GM19025 (cell line): ENCODE results near the gene KLF13.

Source experiments
- ATAC-seq: cut with Tn5 transposase; IDR thresholded peaks from one replicate; pipeline ENCODE4 v1.9.1; 2021; ENCODE audit warnings: mild to moderate bottlenecking, low read depth, moderate library complexity; ENCODE audit not compliant: unreplicated experiment

Gene KLF13

GRCh38 chr15:31377030-31377429, 50.4 kb downstream of the KLF13 start:
- no peak for ATAC-seq

GRCh38 chr15:31378363-31378903, 51.8 kb downstream of the KLF13 start:
- no peak for ATAC-seq

- ATAC-seq = no peak
These were observed 52.4 kb downstream of the KLF13 start for GRCh38 chr15:31379042-31379441.

- ATAC-seq = no peak
These were observed 52.9 kb downstream of the KLF13 start for GRCh38 chr15:31379577-31379976.

GRCh38 chr15:31381801-31382712, 55.4 kb downstream of the KLF13 start:
- no peak for ATAC-seq

GRCh38 chr15:31382713-31383045, 56.0 kb downstream of the KLF13 start:
- no peak for ATAC-seq

GRCh38 chr15:31383139-31383538, 56.5 kb downstream of the KLF13 start:
- no peak for ATAC-seq

- ATAC-seq = no peak
These were observed 57.9 kb downstream of the KLF13 start for GRCh38 chr15:31384568-31384967.

GRCh38 chr15:31385736-31386135, 59.1 kb downstream of the KLF13 start:
- no peak for ATAC-seq

- ATAC-seq = no peak
These were observed 60.5 kb downstream of the KLF13 start for GRCh38 chr15:31387092-31387478.

GRCh38 chr15:31387479-31388118, 61.0 kb downstream of the KLF13 start:
- no peak for ATAC-seq

- ATAC-seq = no peak
These were observed 62.9 kb downstream of the KLF13 start for GRCh38 chr15:31389576-31389975.

- no peak for ATAC-seq
These were observed 63.4 kb downstream of the KLF13 start for GRCh38 chr15:31390029-31390428.

- ATAC-seq = no peak
These were observed 64.3 kb downstream of the KLF13 start for GRCh38 chr15:31390777-31391486.

- peak; percentile 90 for ATAC-seq
These were observed 65.3 kb downstream of the KLF13 start for GRCh38 chr15:31391687-31392671.

GRCh38 chr15:31392761-31393401, 66.2 kb downstream of the KLF13 start:
- ATAC-seq = peak; percentile 25

- no peak for ATAC-seq
These were observed 66.9 kb downstream of the KLF13 start for GRCh38 chr15:31393444-31394091.

GRCh38 chr15:31396881-31397560, 70.4 kb downstream of the KLF13 start:
- ATAC-seq = no peak
